ENCODE measurements around the gene PLXNB2.

DNA sequence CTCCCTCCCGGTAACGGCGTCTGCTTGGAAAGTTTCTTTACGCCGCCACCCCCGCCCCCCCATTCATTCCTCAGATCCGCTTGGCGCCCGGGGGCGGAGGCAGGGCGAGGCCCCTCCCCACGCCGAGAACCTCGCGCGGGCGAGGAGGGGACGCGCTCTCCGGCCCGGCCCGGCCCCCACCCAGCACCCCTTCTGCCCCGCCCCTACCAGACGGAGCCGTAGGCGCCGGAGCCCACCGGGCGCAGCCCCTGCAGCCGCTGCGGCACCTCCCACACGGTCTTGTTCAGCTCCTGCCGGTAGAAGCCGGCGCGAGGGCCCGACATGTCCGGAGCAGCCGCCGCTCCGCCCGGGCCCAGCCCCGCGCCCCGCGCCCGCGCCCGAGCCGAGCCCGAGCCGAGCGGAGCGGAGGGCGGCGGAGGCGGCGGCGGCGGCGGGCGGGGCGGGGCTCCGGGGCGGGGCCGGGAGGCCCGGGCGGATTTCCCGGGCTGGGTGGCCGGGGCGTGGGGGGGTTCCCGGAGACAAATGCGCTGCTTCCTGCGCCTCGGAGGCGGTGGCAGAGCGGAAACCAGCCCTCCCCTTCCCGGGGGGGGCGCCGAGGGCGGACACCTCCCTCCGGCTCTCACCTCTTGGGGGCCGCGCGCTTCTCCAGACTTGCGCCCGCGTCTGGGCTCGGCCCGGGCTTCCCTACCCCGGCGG, 37.3 kb downstream of the PLXNB2 start, which contains the start of gene MAPK11:
- no peak for TF ChIP-seq CTCF (conservative IDR thresholded peaks at IDR 0.05; ENCODE audit: low read depth, low read length)
- TF ChIP-seq EZH2 (IDR thresholded peaks at IDR 0.05; ENCODE audit: borderline replicate concordance, low read depth, low read length, poor library complexity, severe bottlenecking) = no peak

Measured in A673 (cell line).